ENCODE data around the gene PILRA. TPM values are rescaled to one million over a fixed set of nuclear protein-coding genes. Genes with fewer than 3 reads are reported as not detected.
A peak's percentile ranks its signal among the peaks of the same experiment; 100 is the strongest.
"Not testable (repeated sequence)": the region's sequence is repeated elsewhere in the genome, so short reads cannot be mapped to it uniquely, and the experiment has no call there.

Gene PILRA
- total RNA-seq, 8 experiments from 2014 or later, result 0.88 to 9.4 (median 3.0) TPM

- H3K4me1 ChIP-seq (replicated peaks in 1 of 2), result peaks cover 12 to 13% of the 10 kb centered on the region in 2 donors
- in situ Hi-C loops (cut with MboI; ENCODE audit: low pct_unique_long_range_greater_than_20kb in 2 of 9, low sequenced_read_pairs in 9 of 9, unreplicated experiment in 9 of 9), result no loop called here
- no peak overlapping the region for H3K27ac ChIP-seq
- WGBS, 10 experiments, result 29 to 80% (median 69%) methylated on average over 1 to 2 of the region's 2 CpGs
- ATAC-seq (replicated peaks in 6 of 8), result no peak
- no peak overlapping the region for H3K4me3 ChIP-seq
Measured at GRCh38 chr7:100438172-100438571, 64.9 kb downstream of the PILRA start.

- peaks cover 12 to 13% of the 10 kb centered on the region in 2 donors for H3K4me1 ChIP-seq (replicated peaks in 1 of 2)
- H3K27ac ChIP-seq; ATAC-seq (replicated peaks in 6 of 8); in situ Hi-C loops (cut with MboI; ENCODE audit: low pct_unique_long_range_greater_than_20kb in 2 of 9, low sequenced_read_pairs in 9 of 9, unreplicated experiment in 9 of 9); H3K4me3 ChIP-seq: not testable (repeated sequence)
- 82 to 100% (median 90%) methylated on average over 2 to 6 of the region's 8 CpGs; no CpG with 5 or more reads in 3 of the 10 experiments for WGBS, 10 experiments
Measured at GRCh38 chr7:100438731-100439130, 65.4 kb downstream of the PILRA start.

- 38 to 100% (median 94%) methylated on average over 1 to 6 of the region's 7 CpGs; no CpG with 5 or more reads in 2 of the 10 experiments for WGBS, 10 experiments
- in situ Hi-C loops (cut with MboI; ENCODE audit: low pct_unique_long_range_greater_than_20kb in 2 of 9, low sequenced_read_pairs in 9 of 9, unreplicated experiment in 9 of 9); H3K4me3 ChIP-seq; H3K27ac ChIP-seq; ATAC-seq (replicated peaks in 6 of 8): not testable (repeated sequence)
- peaks cover 13 to 16% of the 10 kb centered on the region in 2 donors for H3K4me1 ChIP-seq (replicated peaks in 1 of 2)
Measured at GRCh38 chr7:100439244-100439643, 66.0 kb downstream of the PILRA start.

GRCh38 chr7:100441641-100442535 is 68.6 kb downstream of the PILRA start:
- Histone ChIP-seq H3K4me3 (no peak overlapping the region), H3K4me1 (replicated peaks in 1 of 2) (peaks cover 8 to 18% of the 10 kb centered on the region in 2 donors), H3K27ac (no peak overlapping the region)
- WGBS, 10 experiments, result 79 to 100% (median 97%) methylated on average over 2 to 6 of the region's 11 CpGs; no CpG with 5 or more reads in 5 of the 10 experiments
- in situ Hi-C loops (cut with MboI; ENCODE audit: low pct_unique_long_range_greater_than_20kb in 2 of 9, low sequenced_read_pairs in 9 of 9, unreplicated experiment in 9 of 9), result no loop called here
- no peak for ATAC-seq (replicated peaks in 6 of 8)

DNA sequence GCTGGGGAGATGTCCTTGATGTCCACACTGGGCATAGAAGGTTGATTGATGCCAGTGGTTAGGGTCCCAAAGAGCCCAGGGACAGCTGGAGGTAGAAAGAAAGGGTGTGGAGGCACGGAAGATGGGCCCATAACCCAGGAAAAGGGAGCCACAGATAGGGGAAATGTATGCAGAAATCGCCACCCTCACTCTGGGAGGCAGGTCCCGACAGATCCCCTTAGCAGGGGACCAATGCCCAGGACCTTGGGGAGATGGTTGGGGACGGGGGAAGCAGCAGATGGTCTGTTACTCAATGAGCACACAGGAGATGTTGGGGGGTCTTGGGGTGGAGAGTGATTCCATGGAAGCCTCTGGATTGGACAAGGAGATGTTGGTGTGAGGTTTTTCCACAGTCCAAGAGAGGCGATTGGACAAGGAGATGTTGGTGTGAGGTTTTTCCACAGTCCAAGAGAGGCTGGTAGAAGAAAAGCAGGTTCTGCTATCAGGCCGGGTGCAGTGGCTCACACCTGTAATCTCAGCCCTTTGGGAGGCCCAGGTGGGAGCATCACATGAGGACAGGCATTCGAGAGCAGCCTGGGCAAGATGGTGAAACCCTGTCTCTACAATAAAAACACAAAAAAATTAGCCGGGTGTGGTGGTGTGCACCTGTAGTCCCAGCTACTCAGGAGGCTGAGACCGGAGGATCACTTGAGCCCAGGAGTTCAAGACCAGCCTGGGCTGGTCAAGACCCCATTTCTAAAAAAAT is 70.0 kb downstream of the PILRA start:
- in situ Hi-C loops (cut with MboI; ENCODE audit: low pct_unique_long_range_greater_than_20kb in 2 of 9, low sequenced_read_pairs in 9 of 9, unreplicated experiment in 9 of 9), result no loop called here

GRCh38 chr7:100444311-100445278 is 71.3 kb downstream of the PILRA start:
- Histone ChIP-seq H3K4me1 (replicated peaks in 1 of 2) (peaks cover 5 to 17% of the 10 kb centered on the region in 2 donors), H3K4me3 (no peak overlapping the region), H3K27ac (peak overlapping the region in 1 of 2 donors; percentile 71)
- in situ Hi-C loops (cut with MboI; ENCODE audit: low pct_unique_long_range_greater_than_20kb in 2 of 9, low sequenced_read_pairs in 9 of 9, unreplicated experiment in 9 of 9), result no loop called here
- peak in 7 of 8 experiments; percentile 12 to 62 (median 48) for ATAC-seq (replicated peaks in 6 of 8)
- WGBS, 10 experiments, result 40 to 75% (median 62%) methylated on average over 1 to 6 of the region's 14 CpGs; no CpG with 5 or more reads in 3 of the 10 experiments

More for the DNA sequence above, 70.0 kb downstream of the PILRA start:
- Histone ChIP-seq H3K4me1 (replicated peaks in 1 of 2) (peaks cover 5 to 17% of the 10 kb centered on the region in 2 donors), H3K27ac (no peak overlapping the region), H3K4me3 (no peak overlapping the region)
- ATAC-seq (replicated peaks in 6 of 8), result no peak
- 88 to 100% (median 92%) methylated on average over 1 to 5 of the region's 9 CpGs; no CpG with 5 or more reads in 5 of the 10 experiments for WGBS, 10 experiments

DNA sequence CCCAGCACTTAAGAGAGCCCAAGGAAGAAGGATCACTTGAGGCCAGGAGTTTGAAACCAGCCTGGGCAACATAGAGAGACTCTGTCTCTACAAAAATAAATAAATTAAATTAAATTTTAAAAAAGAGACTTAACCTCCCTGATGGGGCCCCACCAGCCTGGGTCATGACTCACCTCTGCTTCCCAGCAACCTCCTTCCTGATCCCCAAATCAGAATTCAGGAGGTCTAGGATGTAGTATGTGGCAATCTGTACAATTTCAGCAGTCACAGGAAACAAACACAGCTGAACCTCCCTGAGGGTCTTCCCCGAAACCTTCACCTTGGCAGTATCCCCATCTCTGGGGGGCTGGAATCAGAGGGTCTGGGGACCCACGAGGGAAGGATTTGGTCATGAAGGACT is 72.8 kb downstream of the PILRA start:
- H3K4me1 ChIP-seq (replicated peaks in 1 of 2), result peaks cover 5 to 20% of the 10 kb centered on the region in 2 donors
- ATAC-seq (replicated peaks in 6 of 8), result peak in 1 of 8 experiments; percentile 30
- no peak overlapping the region for H3K27ac ChIP-seq
- no peak overlapping the region for H3K4me3 ChIP-seq
- WGBS, 10 experiments, result 13 to 100% (median 65%) methylated on average over 1 to 2 of the region's 2 CpGs; no CpG with 5 or more reads in 4 of the 10 experiments
- in situ Hi-C loops (cut with MboI; ENCODE audit: low pct_unique_long_range_greater_than_20kb in 2 of 9, low sequenced_read_pairs in 9 of 9, unreplicated experiment in 9 of 9), result no loop called here

GRCh38 chr7:100447363-100447762 is 74.1 kb downstream of the PILRA start:
- ATAC-seq (replicated peaks in 6 of 8); in situ Hi-C loops (cut with MboI; ENCODE audit: low pct_unique_long_range_greater_than_20kb in 2 of 9, low sequenced_read_pairs in 9 of 9, unreplicated experiment in 9 of 9); H3K4me3 ChIP-seq; H3K27ac ChIP-seq: not testable (repeated sequence)
- peaks cover 5 to 20% of the 10 kb centered on the region in 2 donors for H3K4me1 ChIP-seq (replicated peaks in 1 of 2)
- WGBS, 10 experiments, result 95 to 100% (median 100%) methylated on average over 1 to 8 of the region's 8 CpGs; no CpG with 5 or more reads in 5 of the 10 experiments

DNA sequence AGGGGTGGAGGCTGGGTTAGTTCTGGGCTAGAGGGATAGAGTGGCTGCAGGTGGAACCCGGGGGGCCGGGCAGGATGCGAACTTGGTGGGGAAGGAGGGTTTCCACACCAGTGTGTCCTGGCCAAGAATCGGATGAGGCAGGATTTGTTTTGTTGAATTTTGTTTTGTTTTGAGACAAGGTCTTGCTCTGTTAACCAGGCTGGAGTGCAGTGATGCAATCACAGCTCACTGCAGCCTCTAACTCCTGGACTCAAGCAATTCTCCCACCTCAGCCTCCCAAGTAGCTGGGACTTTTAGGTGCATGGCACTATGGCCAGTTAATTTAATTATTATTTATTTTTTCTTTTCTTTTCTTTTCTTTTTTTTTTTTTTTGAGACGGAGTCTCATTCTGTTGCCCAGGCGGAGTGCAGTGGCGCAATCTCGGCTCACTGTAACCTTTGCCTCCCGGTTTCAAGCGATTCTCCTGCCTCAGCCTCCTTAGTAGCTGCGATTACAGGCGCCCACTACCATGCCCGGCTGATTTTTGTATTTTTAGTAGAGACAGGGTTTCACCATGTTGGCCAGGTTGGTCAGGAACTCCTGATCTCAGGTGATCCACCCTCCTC is 76.0 kb downstream of the PILRA start:
- no peak overlapping the region for H3K4me3 ChIP-seq
- 0 to 97% (median 90%) methylated on average over 1 to 10 of the region's 13 CpGs; no CpG with 5 or more reads in 2 of the 10 experiments for WGBS, 10 experiments
- in situ Hi-C loops (cut with MboI; ENCODE audit: low pct_unique_long_range_greater_than_20kb in 2 of 9, low sequenced_read_pairs in 9 of 9, unreplicated experiment in 9 of 9), result no loop called here
- peaks cover 4 to 17% of the 10 kb centered on the region in 2 donors for H3K4me1 ChIP-seq (replicated peaks in 1 of 2)
- ATAC-seq (replicated peaks in 6 of 8), result no peak
- H3K27ac ChIP-seq, result no peak overlapping the region
